ENCODE results near the gene IVNS1ABP. TPM values are rescaled to one million over a fixed set of nuclear protein-coding genes. Genes with fewer than 3 reads are reported as not detected.
"Not testable (repeated sequence)": the region's sequence is repeated elsewhere in the genome, so short reads cannot be mapped to it uniquely, and the experiment has no call there.

Gene IVNS1ABP
- polyA plus RNA-seq, 1 donor = 68.0 TPM

GRCh38 chr1:185257116-185257949 is 59.7 kb downstream of the IVNS1ABP start:
- not testable (repeated sequence) for DNase-seq (ENCODE audit: low read depth)

GRCh38 chr1:185255595-185255994 is 61.4 kb downstream of the IVNS1ABP start:
- not testable (repeated sequence) for DNase-seq (ENCODE audit: low read depth)

GRCh38 chr1:185252404-185252803 is 64.6 kb downstream of the IVNS1ABP start:
- not testable (repeated sequence) for DNase-seq (ENCODE audit: low read depth)

- not testable (repeated sequence) for DNase-seq (ENCODE audit: low read depth)
These were observed 65.1 kb downstream of the IVNS1ABP start for GRCh38 chr1:185251928-185252327.

GRCh38 chr1:185250063-185250462 is 67.0 kb downstream of the IVNS1ABP start:
- DNase-seq (ENCODE audit: low read depth) = no peak

GRCh38 chr1:185249563-185249962 is 67.5 kb downstream of the IVNS1ABP start:
- no peak for DNase-seq (ENCODE audit: low read depth)

Other genes with a start within 250 kb of the IVNS1ABP start
- 15.1 TPM for gene TRMT1L, start 160.3 kb downstream of the IVNS1ABP start, polyA plus RNA-seq (ENCODE audit: insufficient read length)
- gene SWT1, start 160.1 kb downstream of the IVNS1ABP start, polyA plus RNA-seq (ENCODE audit: insufficient read length) = 6.4 TPM

Measured in forelimb muscle (tissue), 1 donor.